Rectal smooth muscle tissue (tissue), 1 donor: ENCODE data around the gene ARID3C.
A peak's percentile ranks its signal among the peaks of the same experiment; 100 is the strongest.

Source experiments
- H3K27ac ChIP-seq: one replicate; pipeline ENCODE4 v1.7.0; 2013; ENCODE audit warnings: low read depth, low read length, inconsistent platforms
- H3K27me3 ChIP-seq: one replicate; pipeline ENCODE4 v1.7.0; 2013; ENCODE audit warnings: low read length; ENCODE audit not compliant: control insufficient read depth, insufficient read depth
- H3K36me3 ChIP-seq: one replicate; pipeline ENCODE4 v1.7.0; 2013; ENCODE audit warnings: low read length; ENCODE audit not compliant: control insufficient read depth, insufficient read depth
- H3K4me1 ChIP-seq: one replicate; pipeline ENCODE4 v1.7.0; 2013; ENCODE audit warnings: low read length; ENCODE audit not compliant: control insufficient read depth, insufficient read depth
- H3K4me3 ChIP-seq: one replicate; pipeline ENCODE4 v1.7.0; 2013; ENCODE audit warnings: low read length
- H3K9ac ChIP-seq: one replicate; pipeline ENCODE4 v1.7.0; 2013; ENCODE audit warnings: low read length

Gene ARID3C, protein sequence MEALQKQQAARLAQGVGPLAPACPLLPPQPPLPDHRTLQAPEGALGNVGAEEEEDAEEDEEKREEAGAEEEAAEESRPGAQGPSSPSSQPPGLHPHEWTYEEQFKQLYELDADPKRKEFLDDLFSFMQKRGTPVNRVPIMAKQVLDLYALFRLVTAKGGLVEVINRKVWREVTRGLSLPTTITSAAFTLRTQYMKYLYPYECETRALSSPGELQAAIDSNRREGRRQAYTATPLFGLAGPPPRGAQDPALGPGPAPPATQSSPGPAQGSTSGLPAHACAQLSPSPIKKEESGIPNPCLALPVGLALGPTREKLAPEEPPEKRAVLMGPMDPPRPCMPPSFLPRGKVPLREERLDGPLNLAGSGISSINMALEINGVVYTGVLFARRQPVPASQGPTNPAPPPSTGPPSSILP

DNA sequence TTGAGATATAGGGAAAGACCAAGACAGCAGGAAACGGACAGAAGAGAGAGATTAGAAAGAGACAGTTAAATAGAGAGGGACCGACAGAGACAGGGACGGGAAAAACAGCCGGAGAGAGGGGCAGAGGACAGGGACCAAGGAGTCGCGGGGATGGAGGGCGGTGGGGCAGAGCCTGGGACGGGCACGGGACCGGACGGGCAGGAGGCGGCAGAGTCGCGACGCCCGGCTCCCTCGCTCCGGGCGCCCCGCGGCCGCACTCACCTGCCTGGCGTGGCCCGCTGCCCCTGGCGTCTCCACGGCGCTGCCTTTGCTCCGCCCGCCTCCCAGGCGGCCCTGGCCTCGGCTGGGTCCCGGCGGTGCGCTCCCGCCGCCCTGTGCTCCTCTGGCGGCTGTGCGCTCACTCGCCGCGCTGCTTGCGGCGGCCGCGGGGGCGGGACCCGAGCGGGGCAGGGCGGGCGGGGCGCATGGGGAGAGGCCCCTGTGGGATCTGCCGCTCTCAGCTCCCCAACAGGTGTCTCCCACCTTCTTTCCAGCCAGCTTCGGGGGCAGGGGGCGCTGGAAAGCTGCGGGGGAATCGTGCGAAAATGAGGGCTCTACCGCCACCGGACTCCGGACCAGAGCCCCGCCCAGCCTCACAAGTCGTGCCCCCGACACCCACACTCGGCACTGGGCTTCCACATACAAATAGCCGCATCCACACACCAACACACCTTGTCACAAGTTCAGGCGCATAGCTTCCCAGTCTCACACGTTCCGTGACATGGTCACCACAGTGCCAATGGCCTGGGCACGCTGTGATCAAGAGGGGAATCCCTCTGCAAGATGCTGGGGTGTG lies at the start of gene ARID3C:
Gene ARID3C (minus strand): TSS at position 411 of the 835 bp plus-strand sequence. CDS start 1,052 bp downstream, outside the sequence.
- Histone ChIP-seq H3K9ac (no peak within 1 kb of the TSS), H3K27me3 (peaks cover 56% of the 10 kb centered on the region), H3K4me1 (peaks cover 5% of the 10 kb centered on the region), H3K36me3 (no peaks in the 10 kb centered on the region), H3K4me3 (peak within 1 kb of the TSS; percentile 53), H3K27ac (no peak within 1 kb of the TSS)

DNA sequence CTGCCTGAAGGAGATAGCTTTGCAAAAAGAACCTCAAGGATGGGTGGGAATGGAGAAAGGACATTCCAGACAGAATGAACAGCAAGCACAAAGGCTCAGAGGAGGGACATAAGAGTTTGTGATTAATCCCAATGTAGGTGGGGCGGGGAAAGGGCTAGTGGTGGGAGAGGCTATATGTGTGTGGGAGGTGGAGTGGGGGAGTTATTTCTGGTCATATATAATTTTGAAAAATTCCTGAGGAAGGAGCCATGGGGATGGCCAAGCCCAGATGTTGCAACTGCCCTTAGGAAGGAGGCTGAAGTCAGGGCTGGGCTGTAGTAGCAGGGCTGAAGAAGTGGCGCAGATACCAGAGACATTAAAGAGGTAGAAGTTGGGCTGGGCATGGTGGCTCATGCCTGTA lies 47.0 kb upstream of the ARID3C start:
- H3K36me3 ChIP-seq = no peaks in the 10 kb centered on the region
- no peak overlapping the region for H3K4me3 ChIP-seq
- H3K27ac ChIP-seq = no peak overlapping the region
- H3K27me3 ChIP-seq = no peaks in the 10 kb centered on the region
- no peaks in the 10 kb centered on the region for H3K4me1 ChIP-seq
- H3K9ac ChIP-seq = no peak overlapping the region

DNA sequence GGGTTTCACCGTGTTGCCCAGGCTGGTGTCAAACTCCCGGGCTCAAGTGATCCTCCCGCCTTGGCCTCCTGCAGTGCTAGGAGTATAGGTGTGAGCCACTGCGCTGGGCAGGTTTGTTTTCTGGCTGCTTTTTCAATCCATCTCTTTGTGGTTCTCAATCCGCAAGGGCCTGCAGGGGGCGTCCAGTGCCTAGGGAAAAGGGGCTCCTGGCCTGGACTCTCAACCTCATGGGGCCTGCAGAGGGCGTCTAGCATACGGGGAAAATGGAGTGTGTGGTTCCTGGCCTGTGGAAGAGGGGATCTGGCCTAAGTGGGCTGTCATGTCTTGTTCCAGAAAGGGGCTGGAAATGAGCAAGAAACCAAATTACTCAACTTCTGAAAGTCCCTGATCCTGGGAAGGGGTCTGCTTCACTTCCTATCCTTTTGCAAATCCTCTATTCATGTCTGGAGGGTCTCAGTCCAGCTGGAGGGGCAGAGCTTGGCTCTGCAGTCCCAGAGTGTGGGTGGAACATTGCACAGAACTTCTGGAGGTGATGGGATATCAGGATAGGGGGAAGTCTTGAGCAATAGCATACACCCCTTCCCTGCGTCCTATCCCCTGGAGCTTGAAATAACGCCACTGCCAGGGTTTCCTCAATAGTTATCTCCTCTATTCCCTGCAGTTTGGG lies 46.3 kb upstream of the ARID3C start:
- no peak overlapping the region for H3K27ac ChIP-seq
- no peaks in the 10 kb centered on the region for H3K4me1 ChIP-seq
- H3K36me3 ChIP-seq = no peaks in the 10 kb centered on the region
- H3K27me3 ChIP-seq = no peaks in the 10 kb centered on the region
- H3K9ac ChIP-seq = no peak overlapping the region
- no peak overlapping the region for H3K4me3 ChIP-seq

DNA sequence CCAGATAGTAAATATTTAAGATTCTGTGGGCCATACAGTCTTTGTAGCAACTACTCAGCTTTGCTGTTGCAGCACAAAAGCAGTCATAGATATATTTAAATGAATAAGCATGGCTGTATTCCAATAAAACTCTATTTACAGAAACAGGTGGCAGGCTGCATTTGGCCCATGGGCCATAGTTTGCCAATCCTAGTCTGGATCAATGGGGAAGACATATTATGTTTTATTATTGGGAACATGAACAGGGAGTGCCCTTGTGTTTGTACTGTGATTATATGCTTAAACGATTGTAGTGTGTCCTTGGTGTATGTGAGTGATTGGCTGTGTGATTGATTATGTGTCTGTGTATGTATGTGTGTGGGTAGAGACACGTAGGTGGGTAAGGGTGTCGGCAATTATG lies 45.6 kb upstream of the ARID3C start:
- Histone ChIP-seq H3K36me3 (no peaks in the 10 kb centered on the region), H3K27ac (no peak overlapping the region), H3K9ac (no peak overlapping the region), H3K4me1 (no peaks in the 10 kb centered on the region), H3K27me3 (no peaks in the 10 kb centered on the region), H3K4me3 (no peak overlapping the region)

DNA sequence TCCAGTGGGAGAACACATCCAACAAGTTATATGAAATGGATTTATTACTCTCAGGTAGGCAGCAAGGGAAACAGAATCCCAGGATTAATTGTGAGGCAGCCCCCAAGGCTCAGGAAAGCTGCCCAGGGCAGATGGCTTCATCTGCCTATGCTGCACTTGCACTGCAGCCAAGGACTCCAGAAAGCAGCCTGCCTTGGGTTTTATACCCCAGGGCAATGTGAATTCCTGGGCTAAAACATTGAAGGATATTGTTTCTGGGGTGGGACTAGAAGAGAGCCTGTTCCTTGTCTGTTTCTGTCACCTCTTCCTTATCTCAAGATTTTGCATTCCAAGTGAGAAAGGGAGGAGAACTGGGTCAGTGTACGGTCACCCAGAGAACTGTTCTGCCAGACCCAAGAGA lies 42.4 kb upstream of the ARID3C start:
- H3K27ac ChIP-seq = no peak overlapping the region
- no peaks in the 10 kb centered on the region for H3K27me3 ChIP-seq
- no peak overlapping the region for H3K9ac ChIP-seq
- H3K4me1 ChIP-seq = peaks cover under 1% of the 10 kb centered on the region
- H3K4me3 ChIP-seq = no peak overlapping the region
- peaks cover 4% of the 10 kb centered on the region for H3K36me3 ChIP-seq

DNA sequence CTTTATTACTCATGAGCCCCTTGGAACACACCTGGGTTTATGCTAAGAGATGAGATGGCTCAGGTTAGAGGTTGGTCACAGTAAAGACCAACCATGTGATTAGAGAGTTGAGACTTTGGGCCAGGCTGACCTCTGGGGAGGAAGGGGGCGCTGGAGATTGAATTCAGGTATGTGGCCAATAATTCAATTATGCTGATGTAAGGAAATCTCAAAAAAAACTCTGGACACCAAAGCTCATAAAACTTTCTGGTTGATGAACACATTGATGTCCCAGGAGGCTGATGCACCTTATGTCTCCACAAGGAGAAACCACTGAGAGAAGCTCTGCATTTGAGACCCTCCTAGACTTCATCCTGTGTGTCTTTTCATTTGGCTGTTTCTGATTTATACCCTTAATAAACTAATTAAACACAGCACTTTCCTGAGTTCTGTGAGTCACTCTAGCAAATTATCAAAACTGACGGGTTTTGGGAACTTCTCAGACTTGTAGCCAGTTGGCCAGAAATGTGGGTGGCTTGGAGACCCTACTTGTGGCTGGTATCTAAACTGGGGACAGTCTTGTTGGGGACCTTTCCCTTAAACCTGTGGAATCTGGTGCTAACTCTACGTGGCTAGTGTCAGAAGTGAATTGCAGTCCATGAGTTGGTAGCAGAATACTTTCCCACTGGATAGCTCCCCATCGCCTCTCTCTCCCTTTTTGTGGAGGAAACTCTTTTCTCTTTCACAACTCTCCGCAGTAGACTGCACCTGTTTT lies 41.1 kb upstream of the ARID3C start:
- H3K27me3 ChIP-seq = no peaks in the 10 kb centered on the region
- peaks cover 4% of the 10 kb centered on the region for H3K36me3 ChIP-seq
- no peak overlapping the region for H3K4me3 ChIP-seq
- H3K4me1 ChIP-seq = peaks cover 3% of the 10 kb centered on the region
- no peak overlapping the region for H3K9ac ChIP-seq
- no peak overlapping the region for H3K27ac ChIP-seq

DNA sequence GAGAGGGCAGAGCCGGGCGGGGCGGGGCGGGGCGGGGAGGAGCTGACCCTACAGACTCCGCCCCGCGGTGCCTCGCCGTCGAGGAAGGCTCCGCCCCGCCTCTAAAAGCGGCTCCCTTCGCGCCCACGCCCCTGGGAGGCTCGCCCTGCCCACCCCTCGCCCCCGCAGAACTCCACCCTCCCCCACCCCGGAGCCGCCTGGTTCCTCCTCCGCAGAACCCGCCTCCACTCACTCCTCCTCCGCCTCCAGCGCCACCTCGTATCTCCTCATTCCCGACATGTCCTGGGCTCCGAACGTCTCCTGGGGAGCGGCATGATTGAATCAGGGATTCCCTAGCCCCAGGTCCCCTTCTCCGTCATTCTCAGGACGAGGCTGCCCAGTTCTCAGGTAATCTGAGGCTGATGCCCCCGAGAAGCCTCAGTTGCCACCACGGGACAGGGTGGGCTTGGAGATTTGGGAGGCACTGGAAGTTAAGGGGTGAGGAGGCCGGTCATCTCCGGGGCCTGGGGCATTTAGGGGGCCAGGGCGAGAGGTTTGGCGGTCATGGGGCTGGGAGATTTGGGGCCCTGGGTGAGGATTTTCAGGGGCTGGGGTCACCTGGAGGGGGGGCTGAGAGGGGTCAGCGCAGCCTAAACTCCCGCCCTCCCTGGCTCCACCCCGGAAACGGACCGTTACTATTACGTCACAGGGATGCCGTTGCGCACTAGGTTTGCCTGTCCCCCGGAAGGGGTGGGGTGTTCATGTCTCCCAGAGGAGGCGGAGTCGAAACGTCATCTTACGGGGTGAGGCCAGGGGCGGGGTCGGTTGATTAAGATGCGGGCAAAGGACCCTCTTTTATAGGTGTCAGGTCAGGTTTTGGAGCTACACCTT lies 36.8 kb upstream of the ARID3C start:
- Histone ChIP-seq H3K27ac (peak overlapping the region; percentile 99), H3K4me1 (peaks cover 3% of the 10 kb centered on the region), H3K36me3 (peaks cover 4% of the 10 kb centered on the region), H3K4me3 (peak overlapping the region; percentile 92), H3K9ac (peak overlapping the region; percentile 97), H3K27me3 (no peaks in the 10 kb centered on the region)

DNA sequence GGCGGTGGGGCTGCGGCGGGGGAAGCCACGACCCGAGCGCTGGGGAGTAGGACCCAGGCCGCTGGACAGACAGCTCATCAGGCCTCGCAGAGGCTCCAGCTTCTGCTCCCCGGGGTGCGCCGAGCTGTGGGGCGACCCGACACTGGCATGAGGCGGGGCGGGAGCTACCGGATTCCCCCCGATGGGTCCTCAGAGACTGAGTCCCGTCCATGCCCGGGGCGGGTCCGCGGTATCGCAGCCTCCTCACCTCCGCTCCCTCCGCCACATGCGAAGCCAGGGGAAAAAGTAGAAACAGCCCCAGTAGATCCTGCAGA lies 36.2 kb upstream of the ARID3C start:
- H3K27ac ChIP-seq = peak overlapping the region; percentile 99
- peaks cover 4% of the 10 kb centered on the region for H3K36me3 ChIP-seq
- H3K9ac ChIP-seq = peak overlapping the region; percentile 21
- H3K27me3 ChIP-seq = no peaks in the 10 kb centered on the region
- H3K4me1 ChIP-seq = peaks cover 3% of the 10 kb centered on the region
- peak overlapping the region; percentile 72 for H3K4me3 ChIP-seq

DNA sequence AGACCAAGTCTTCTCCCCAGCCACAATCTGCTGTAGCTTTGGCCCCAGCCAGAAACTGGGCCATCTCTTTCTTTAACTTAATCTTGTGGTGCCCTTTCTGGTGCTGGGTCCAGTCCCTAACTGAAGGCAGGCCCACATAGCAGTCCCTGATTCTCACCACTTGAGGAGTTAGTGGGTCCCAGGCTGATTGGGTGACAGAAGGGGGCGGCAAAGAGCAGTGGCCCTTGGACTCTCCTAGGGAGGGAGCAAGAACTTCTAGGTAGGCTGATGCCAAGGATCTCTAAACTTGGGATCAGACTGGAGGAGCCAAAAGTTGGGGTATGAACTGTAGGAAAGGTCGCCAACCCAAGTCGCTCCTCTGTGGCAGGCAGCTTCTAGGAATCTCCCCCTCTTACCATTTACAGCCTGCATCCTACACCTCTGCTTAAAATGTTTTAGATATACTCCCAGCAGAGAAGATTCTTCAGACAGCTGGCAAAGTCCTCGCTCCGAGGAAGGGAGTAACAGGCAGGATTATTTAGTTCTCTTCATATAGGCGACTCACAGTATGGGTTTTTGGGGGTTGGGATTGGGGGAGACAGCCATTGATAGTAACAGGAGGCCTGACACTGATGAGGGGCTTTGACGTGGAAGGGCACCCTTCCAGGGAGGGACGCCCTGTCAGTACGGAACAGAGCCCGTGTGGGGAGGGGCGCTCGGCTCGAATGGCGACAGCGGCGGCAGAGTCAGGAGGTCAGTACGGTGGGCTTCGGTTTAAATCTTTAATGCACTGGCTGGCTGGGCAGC lies 35.6 kb upstream of the ARID3C start:
- Histone ChIP-seq H3K27ac (peak overlapping the region; percentile 99), H3K36me3 (peaks cover 4% of the 10 kb centered on the region), H3K27me3 (no peaks in the 10 kb centered on the region), H3K9ac (peak overlapping the region; percentile 12), H3K4me3 (peak overlapping the region; percentile 72), H3K4me1 (peaks cover 3% of the 10 kb centered on the region)

DNA sequence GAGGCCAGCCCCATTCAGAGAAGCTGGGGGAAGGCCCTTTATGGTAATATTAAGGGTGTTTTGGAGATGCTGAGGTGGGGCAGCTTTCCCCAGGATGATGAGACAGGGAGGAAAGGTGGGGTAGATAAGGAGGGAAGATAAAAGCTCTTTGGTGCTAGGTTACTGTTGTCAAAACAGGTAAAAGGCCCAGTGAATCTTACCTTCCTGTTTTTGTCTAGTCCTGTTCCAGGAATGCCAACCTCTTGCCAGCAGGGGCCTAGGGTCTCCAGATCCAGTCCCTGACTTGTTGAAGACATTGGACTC lies 34.4 kb upstream of the ARID3C start:
- H3K9ac ChIP-seq = no peak overlapping the region
- H3K27ac ChIP-seq = no peak overlapping the region
- peaks cover 3% of the 10 kb centered on the region for H3K4me1 ChIP-seq
- H3K36me3 ChIP-seq = peaks cover 2% of the 10 kb centered on the region
- H3K27me3 ChIP-seq = no peaks in the 10 kb centered on the region
- H3K4me3 ChIP-seq = no peak overlapping the region
